ENCODE results near the gene PTPRT. TPM values are rescaled to one million over a fixed set of nuclear protein-coding genes. Genes with fewer than 3 reads are reported as not detected.

The PTPRT gene
- total and polyA plus RNA-seq, 2 experiments from 2014 or later, result not detected

DNA sequence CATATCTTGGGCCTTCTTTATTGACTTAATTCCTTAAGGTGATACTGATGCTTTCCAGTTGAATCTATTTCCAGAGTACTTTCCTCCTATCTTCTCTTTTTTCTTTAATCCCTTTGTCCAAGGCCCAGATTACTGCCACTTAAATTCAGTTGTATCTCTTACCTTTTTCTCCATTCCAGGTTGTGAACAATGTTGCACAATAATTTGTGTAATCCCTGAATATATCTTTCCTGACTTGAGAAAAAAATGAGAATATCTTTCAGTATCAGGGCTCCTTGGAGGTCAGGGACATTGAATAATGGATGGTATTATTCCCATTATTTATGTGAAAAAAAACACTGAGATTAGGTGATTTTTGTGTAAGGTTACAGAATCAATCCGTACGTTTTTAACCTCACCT lies 683.3 kb downstream of the PTPRT start:
- DNase-seq (ENCODE audit: low spot score), result no peak
- Histone ChIP-seq H3F3A (replicated peaks; ENCODE audit: low read depth) (no peaks in the 10 kb centered on the region), H3K27me3 (ENCODE audit: insufficient read depth) (no peaks in the 10 kb centered on the region), H3K36me3 (ENCODE audit: insufficient read depth) (no peaks in the 10 kb centered on the region), H3K4me1 (ENCODE audit: insufficient read depth) (no peaks in the 10 kb centered on the region), H2AFZ (no peak overlapping the region), H3K27ac (ENCODE audit: low read depth) (no peak overlapping the region), H3K9me2 (ENCODE audit: insufficient read depth) (no peaks in the 10 kb centered on the region), H3K4me3 (no peak overlapping the region), H3K79me2 (replicated peaks; ENCODE audit: insufficient read depth) (no peaks in the 10 kb centered on the region), H3K4me2 (no peak overlapping the region), H4K20me1 (replicated peaks; ENCODE audit: insufficient read depth) (no peaks in the 10 kb centered on the region)
- peaks cover 12% of the 10 kb centered on the region; the same call in 2 of the 3 replicates for H3K36me3 Mint-ChIP-seq (ENCODE audit: low read depth)
- H3K4me3 Mint-ChIP-seq, result no peak overlapping the region
- no peaks in the 10 kb centered on the region for H3K4me1 Mint-ChIP-seq
- no peak for TF ChIP-seq STAT1 (IDR thresholded peaks at IDR 0.05; ENCODE audit: unreplicated experiment)
- no peak for TF ChIP-seq EZH2phosphoT487 (IDR thresholded peaks at IDR 0.05; ENCODE audit: unreplicated experiment)
- no peak for TF ChIP-seq ZNF331 (CRISPR knock-in tag; IDR thresholded peaks at IDR 0.05; ENCODE audit: low read depth)
- TF ChIP-seq, protein P1, sequence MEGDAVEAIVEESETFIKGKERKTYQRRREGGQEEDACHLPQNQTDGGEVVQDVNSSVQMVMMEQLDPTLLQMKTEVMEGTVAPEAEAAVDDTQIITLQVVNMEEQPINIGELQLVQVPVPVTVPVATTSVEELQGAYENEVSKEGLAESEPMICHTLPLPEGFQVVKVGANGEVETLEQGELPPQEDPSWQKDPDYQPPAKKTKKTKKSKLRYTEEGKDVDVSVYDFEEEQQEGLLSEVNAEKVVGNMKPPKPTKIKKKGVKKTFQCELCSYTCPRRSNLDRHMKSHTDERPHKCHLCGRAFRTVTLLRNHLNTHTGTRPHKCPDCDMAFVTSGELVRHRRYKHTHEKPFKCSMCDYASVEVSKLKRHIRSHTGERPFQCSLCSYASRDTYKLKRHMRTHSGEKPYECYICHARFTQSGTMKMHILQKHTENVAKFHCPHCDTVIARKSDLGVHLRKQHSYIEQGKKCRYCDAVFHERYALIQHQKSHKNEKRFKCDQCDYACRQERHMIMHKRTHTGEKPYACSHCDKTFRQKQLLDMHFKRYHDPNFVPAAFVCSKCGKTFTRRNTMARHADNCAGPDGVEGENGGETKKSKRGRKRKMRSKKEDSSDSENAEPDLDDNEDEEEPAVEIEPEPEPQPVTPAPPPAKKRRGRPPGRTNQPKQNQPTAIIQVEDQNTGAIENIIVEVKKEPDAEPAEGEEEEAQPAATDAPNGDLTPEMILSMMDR (conservative IDR thresholded peaks at IDR 0.05; ENCODE audit: low read depth in 2 of 2), result no peak
- no peak for TF ChIP-seq ZNF114 (CRISPR knock-in tag; IDR thresholded peaks at IDR 0.05)
- no peak for TF ChIP-seq JUNB (IDR thresholded peaks at IDR 0.05; ENCODE audit: unreplicated experiment)
- TF ChIP-seq, protein P2, sequence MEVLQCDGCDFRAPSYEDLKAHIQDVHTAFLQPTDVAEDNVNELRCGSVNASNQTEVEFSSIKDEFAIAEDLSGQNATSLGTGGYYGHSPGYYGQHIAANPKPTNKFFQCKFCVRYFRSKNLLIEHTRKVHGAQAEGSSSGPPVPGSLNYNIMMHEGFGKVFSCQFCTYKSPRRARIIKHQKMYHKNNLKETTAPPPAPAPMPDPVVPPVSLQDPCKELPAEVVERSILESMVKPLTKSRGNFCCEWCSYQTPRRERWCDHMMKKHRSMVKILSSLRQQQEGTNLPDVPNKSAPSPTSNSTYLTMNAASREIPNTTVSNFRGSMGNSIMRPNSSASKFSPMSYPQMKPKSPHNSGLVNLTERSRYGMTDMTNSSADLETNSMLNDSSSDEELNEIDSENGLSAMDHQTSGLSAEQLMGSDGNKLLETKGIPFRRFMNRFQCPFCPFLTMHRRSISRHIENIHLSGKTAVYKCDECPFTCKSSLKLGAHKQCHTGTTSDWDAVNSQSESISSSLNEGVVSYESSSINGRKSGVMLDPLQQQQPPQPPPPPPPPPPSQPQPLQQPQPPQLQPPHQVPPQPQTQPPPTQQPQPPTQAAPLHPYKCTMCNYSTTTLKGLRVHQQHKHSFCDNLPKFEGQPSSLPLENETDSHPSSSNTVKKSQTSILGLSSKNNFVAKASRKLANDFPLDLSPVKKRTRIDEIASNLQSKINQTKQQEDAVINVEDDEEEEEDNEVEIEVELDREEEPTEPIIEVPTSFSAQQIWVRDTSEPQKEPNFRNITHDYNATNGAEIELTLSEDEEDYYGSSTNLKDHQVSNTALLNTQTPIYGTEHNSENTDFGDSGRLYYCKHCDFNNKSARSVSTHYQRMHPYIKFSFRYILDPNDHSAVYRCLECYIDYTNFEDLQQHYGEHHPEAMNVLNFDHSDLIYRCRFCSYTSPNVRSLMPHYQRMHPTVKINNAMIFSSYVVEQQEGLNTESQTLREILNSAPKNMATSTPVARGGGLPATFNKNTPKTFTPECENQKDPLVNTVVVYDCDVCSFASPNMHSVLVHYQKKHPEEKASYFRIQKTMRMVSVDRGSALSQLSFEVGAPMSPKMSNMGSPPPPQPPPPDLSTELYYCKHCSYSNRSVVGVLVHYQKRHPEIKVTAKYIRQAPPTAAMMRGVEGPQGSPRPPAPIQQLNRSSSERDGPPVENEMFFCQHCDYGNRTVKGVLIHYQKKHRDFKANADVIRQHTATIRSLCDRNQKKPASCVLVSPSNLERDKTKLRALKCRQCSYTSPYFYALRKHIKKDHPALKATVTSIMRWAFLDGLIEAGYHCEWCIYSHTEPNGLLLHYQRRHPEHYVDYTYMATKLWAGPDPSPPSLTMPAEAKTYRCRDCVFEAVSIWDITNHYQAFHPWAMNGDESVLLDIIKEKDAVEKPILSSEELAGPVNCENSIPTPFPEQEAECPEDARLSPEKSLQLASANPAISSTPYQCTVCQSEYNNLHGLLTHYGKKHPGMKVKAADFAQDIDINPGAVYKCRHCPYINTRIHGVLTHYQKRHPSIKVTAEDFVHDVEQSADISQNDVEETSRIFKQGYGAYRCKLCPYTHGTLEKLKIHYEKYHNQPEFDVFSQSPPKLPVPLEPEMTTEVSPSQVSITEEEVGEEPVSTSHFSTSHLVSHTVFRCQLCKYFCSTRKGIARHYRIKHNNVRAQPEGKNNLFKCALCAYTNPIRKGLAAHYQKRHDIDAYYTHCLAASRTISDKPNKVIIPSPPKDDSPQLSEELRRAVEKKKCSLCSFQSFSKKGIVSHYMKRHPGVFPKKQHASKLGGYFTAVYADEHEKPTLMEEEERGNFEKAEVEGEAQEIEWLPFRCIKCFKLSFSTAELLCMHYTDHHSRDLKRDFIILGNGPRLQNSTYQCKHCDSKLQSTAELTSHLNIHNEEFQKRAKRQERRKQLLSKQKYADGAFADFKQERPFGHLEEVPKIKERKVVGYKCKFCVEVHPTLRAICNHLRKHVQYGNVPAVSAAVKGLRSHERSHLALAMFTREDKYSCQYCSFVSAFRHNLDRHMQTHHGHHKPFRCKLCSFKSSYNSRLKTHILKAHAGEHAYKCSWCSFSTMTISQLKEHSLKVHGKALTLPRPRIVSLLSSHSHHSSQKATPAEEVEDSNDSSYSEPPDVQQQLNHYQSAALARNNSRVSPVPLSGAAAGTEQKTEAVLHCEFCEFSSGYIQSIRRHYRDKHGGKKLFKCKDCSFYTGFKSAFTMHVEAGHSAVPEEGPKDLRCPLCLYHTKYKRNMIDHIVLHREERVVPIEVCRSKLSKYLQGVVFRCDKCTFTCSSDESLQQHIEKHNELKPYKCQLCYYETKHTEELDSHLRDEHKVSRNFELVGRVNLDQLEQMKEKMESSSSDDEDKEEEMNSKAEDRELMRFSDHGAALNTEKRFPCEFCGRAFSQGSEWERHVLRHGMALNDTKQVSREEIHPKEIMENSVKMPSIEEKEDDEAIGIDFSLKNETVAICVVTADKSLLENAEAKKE (CRISPR knock-in tag; IDR thresholded peaks at IDR 0.05), result no peak
- no peak for TF ChIP-seq CREB1 (CRISPR knock-in tag; IDR thresholded peaks at IDR 0.05; ENCODE audit: low read depth)
- TF ChIP-seq ETS1 (IDR thresholded peaks at IDR 0.05), result no peak
- no peak for TF ChIP-seq NANOG (IDR thresholded peaks at IDR 0.05; ENCODE audit: borderline replicate concordance)
- TF ChIP-seq REST (IDR thresholded peaks at IDR 0.05; ENCODE audit: unreplicated experiment), result no peak
- TF ChIP-seq POLR2AphosphoS5 (IDR thresholded peaks at IDR 0.05; ENCODE audit: low read depth), result no peak
- no peak for TF ChIP-seq EZH2 (IDR thresholded peaks at IDR 0.05; ENCODE audit: low read depth, unreplicated experiment)
- no peaks in the 10 kb centered on the region for H3K27me3 Mint-ChIP-seq (ENCODE audit: insufficient read depth, low read depth, poor library complexity)
- no peak overlapping the region for H3K27ac Mint-ChIP-seq
- peaks cover 74% of the 10 kb centered on the region for H3K9me3 Mint-ChIP-seq
- ATAC-seq, result no peak
